ENCODE data around the gene EHHADH.

GRCh38 chr3:185297867-185298266 is 44.0 kb upstream of the EHHADH start:
- TF ChIP-seq EZH2phosphoT487 (IDR thresholded peaks at IDR 0.05; ENCODE audit: borderline replicate concordance, low read depth) (no peak), MAX (IDR thresholded peaks at IDR 0.05; ENCODE audit: low read depth) (no peak), GABPA (IDR thresholded peaks at IDR 0.05; ENCODE audit: low read depth) (no peak), POLR2AphosphoS5 (IDR thresholded peaks at IDR 0.05; ENCODE audit: low read depth, low read length) (no peak)
- TF ChIP-seq, protein P1, sequence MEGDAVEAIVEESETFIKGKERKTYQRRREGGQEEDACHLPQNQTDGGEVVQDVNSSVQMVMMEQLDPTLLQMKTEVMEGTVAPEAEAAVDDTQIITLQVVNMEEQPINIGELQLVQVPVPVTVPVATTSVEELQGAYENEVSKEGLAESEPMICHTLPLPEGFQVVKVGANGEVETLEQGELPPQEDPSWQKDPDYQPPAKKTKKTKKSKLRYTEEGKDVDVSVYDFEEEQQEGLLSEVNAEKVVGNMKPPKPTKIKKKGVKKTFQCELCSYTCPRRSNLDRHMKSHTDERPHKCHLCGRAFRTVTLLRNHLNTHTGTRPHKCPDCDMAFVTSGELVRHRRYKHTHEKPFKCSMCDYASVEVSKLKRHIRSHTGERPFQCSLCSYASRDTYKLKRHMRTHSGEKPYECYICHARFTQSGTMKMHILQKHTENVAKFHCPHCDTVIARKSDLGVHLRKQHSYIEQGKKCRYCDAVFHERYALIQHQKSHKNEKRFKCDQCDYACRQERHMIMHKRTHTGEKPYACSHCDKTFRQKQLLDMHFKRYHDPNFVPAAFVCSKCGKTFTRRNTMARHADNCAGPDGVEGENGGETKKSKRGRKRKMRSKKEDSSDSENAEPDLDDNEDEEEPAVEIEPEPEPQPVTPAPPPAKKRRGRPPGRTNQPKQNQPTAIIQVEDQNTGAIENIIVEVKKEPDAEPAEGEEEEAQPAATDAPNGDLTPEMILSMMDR (IDR thresholded peaks at IDR 0.05) = no peak
- TF ChIP-seq, protein P2, sequence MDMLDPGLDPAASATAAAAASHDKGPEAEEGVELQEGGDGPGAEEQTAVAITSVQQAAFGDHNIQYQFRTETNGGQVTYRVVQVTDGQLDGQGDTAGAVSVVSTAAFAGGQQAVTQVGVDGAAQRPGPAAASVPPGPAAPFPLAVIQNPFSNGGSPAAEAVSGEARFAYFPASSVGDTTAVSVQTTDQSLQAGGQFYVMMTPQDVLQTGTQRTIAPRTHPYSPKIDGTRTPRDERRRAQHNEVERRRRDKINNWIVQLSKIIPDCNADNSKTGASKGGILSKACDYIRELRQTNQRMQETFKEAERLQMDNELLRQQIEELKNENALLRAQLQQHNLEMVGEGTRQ (IDR thresholded peaks at IDR 0.05; ENCODE audit: borderline replicate concordance, low read depth, low read length) = no peak
